Skeletal muscle cell (primary cell): ENCODE measurements around the gene TINCR.
"Not testable (repeated sequence)": the region's sequence is repeated elsewhere in the genome, so short reads cannot be mapped to it uniquely, and the experiment has no call there.

Experiments used
- DNase-seq: peaks from one replicate; pipeline ENCODE4 v3.0.0-alpha.2; 2010; ENCODE audit warnings: low read depth
- H3K4me3 ChIP-seq: 2 replicates; pipeline ENCODE4 v1.5.1; 2011; ENCODE audit warnings: low read depth, mild to moderate bottlenecking, control low read depth, low read length, moderate library complexity

TINCR gene

GRCh38 chr19:5567360-5567969 lies at the start of gene TINCR:
Gene TINCR, minus strand, starts transcription at chr19:5567953.
- H3K4me3 ChIP-seq = peak within 1 kb of the TSS; percentile 18
- no peak for DNase-seq

DNA sequence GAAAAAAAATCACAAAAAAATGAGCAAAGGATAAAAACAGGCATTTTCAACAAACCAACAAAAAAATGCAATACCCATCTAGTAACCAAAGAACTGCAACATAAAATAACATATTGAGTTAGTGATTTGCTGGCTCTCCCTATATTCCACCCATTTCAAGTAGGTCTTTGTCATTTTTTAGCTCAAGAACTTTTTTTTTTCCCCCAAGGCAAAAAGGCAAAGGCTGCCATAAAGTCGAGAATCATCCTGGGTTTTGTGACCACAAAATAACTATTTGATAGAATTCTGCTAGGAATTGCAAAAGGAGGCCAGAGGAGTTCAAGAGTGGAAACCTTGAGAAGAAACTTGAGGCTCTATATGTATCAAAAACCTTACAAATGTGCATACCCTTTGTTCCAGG lies 49.3 kb upstream of the TINCR start:
- H3K4me3 ChIP-seq = no peak overlapping the region
- no peak for DNase-seq

DNA sequence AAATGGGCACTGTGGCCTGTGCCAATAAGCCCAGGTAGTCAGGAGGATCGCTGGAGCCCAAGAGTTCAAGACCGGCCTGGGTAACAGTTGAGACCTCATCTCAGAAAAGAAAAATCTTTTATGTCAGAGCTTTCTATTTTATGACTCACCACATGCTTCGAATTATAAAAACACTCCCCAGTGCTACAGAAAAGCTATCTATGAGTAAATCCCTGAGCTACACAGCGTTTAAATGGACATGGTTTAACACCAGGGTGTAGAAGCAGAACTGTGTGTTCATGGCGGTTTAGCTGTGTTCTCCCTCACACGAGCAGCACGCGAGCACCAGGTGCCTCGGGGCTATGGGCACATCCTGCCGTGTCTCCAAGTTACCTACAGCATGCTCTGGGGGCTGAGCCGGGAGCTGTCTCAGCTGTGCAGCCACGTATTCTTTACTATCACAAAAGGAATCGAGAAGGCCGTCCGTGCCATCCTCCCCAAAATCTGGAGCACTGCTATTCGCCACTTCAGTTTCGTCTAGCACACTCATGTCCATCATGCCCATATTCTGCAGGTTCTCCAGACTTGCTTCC lies 48.1 kb upstream of the TINCR start:
- DNase-seq = no peak
- H3K4me3 ChIP-seq = no peak overlapping the region

DNA sequence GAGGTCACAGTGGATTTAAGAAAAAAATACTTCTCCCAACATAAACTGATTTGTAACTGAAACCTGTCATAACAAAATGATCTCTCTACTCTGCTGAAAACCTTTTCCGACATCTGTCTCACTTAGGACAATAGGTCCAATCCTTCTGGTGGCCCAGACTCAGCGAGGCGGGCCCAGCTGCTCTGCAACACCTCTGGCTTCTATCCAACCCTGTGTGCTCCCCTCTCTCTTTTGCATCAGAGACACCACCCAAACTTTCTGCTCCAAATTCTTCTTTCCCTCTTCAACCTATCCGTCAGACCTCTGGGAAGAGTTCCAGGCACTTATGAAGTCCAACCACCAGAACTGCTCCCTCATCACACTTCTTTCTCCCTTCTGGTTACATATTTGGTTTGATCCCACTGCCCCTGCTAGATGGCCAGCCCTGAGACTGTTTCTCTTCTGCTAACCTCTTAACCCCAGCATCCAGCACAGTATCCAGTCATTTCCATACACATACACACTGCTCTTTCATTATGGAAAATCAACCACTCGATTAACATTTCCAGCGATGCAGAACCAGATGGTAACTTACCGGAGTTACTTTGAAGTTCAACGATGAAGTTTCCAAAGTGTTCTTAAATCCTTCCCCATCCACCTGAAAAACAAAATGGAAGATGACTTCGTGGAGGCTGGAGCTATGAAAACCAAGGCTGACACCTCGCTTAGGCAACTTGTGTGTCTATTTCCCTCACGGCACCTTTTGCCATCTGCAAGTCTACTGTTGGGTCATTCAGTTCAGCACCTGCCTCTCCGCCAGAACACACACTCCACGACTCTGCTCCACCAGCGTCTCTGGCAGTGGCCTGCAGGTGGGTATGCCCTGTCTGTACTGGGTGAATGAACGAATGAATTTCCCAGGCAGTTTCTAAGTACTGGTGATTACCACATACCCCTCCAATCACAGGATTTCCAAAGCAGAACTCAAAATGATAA lies 45.4 kb upstream of the TINCR start:
- no peak overlapping the region for H3K4me3 ChIP-seq
- no peak for DNase-seq

GRCh38 chr19:5609881-5610448 lies 42.2 kb upstream of the TINCR start:
- no peak overlapping the region for H3K4me3 ChIP-seq
- DNase-seq = no peak

DNA sequence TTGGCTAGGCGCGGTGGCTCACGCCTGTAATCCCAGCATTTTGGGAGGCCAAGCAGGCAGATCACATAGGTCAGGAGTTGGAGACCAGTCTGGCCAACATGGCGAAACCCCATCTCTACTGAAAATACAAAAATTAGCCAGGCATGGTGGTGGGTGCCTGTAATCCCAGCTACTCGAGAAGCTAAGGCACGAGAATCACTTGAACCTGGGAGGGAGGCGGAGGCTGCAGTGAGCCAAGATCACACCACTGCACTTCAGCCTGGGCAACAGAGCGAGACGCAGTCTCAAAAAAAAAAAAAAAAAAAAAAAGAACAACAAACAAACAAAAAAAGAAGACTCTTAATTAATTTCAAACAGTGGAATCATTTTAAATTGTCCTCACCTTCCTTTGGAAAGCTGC lies 41.0 kb upstream of the TINCR start:
- DNase-seq, H3K4me3 ChIP-seq: not testable (repeated sequence)

GRCh38 chr19:5608291-5608690 lies 40.5 kb upstream of the TINCR start:
- no peak for DNase-seq
- H3K4me3 ChIP-seq = no peak overlapping the region

DNA sequence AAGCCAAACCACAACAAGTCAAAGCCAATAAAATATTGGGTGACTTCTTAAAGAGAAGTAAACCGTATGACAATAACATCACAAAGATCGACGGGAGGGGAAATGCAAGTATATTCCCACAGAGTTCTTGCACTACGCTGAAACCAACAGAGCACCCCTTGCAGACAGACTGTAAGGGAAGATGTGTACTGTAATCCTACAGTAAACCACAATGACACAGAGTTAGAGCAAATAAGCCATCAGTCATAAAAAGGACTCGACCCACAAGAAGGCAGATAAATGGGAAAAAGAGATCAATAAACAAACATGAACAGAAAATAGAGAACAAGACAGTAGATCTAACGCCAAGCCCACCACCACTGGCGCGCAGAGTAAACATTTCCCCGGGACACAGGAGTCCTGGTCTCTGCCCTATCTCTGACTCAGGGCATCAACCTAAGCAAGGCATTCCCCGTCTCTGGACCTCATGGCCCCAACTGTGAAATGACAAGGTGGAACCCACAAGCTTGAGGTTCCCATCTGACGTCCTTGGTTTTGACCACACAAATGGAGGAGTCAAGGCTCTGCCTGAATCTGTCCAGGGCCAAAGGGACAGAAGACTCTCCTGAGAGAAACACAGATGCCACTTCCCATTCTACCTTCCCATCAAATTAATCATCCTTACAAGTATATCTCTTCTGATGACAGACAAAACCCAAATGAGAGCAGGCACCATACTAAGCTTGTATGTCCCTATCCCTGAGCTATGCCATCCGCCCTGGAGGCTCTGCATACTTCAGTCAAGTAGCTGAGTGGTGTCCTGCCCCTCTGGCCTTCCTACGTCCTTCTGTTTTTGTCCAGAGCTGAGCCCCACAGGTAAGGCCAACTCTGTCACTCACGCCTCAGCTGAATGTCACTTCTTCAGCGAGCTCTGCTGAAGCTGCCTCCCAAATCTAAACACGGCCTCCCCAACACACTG lies 39.8 kb upstream of the TINCR start:
- H3K4me3 ChIP-seq = no peak overlapping the region
- no peak for DNase-seq

- no peak for DNase-seq
- no peak overlapping the region for H3K4me3 ChIP-seq
Measured at GRCh38 chr19:5605362-5605761, 37.6 kb upstream of the TINCR start.

GRCh38 chr19:5603626-5604025 lies 35.9 kb upstream of the TINCR start:
- DNase-seq = no peak
- H3K4me3 ChIP-seq = no peak overlapping the region

GRCh38 chr19:5600797-5601196 lies 33.0 kb upstream of the TINCR start:
- no peak overlapping the region for H3K4me3 ChIP-seq
- DNase-seq = no peak

DNA sequence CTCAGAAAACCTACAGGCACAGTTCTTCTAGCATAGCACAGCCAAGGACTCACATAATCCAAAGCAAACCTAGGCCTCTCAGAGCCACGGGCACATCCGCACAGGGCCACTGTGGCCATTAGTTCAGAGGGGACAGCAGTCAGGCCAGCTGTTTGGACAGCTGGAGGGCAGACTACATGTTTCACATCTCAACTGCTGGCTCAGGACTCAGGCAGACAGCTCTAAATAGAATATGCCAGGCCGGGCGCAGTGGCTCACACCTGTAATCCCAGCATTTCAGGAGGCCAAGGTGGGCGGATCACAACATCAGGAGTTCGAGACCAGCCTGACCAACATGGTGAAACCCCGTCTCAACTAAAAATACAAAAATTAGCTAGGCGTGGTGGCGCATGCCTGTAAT lies 28.0 kb upstream of the TINCR start:
- no peak overlapping the region for H3K4me3 ChIP-seq
- DNase-seq = no peak

DNA sequence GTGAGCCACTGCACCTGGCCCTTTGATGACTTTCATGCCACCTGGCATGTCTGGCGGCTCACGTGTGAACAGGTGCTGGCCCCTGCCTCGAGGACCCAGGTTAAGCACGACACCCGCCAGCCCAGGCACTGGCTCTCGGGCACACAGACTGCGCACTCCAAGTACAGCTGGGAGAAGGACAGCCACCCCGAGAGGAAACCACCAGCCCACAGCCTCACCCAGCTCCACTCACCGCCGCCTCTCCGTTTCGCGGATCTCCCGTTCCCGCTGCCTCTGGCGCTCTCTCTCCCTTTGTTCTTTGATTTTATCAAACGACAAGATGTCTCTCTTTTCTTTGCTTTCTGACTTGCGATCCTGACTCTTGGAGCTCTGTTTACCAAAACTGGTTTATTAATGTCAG lies 27.4 kb upstream of the TINCR start:
- DNase-seq = no peak
- H3K4me3 ChIP-seq = no peak overlapping the region

GRCh38 chr19:5594521-5594950 lies 26.8 kb upstream of the TINCR start:
- DNase-seq = no peak
- H3K4me3 ChIP-seq = no peak overlapping the region

DNA sequence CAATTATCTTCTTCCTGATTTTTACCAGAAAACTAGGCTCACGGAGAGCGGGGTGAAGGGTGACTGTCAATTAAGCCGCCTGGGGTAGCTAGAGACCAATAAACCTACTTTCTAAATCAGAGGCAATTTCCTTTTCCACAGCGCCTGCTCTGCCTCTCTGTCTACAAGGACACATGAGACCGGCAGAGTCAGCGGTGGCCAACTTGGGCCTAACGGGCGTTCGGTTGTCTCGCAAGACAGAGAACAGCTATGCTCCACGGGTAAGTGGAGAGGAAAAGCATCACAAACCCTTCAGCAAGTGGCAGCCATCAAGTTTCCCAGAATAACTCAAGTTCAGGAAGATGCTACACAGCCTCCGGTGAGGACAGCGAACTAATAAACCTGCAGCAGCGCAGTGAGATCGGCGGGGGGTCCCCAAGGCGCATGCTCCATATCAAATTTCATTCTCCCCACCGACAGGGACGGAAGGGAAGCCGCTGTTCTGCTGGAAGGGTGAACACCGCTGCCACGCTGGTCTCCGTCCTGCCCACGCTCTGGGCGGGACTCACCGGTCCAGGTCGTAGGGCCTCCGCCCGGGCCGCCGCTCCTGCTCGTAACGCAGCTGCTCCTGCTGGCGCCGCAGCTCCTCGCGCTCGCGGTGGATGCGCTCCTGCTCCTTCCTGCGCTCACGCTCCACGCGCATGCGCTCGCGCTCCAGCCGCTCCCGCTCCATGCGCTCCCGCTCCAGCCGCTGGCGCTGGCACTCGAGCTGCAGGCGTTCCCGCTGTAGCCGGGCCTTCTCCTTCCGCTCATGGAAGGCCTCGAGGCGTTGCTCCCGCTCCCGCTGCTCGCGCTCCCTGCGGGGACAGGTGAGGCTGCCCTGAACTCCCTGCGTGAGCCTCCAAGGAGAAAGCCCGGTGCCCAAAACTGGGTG lies 25.8 kb upstream of the TINCR start:
- no peak for DNase-seq
- no peak overlapping the region for H3K4me3 ChIP-seq

GRCh38 chr19:5592531-5593342 lies 25.0 kb upstream of the TINCR start:
- H3K4me3 ChIP-seq = no peak overlapping the region
- DNase-seq = no peak

GRCh38 chr19:5591476-5591875 lies 23.7 kb upstream of the TINCR start:
- no peak overlapping the region for H3K4me3 ChIP-seq
- DNase-seq = no peak

GRCh38 chr19:5590865-5591154 lies 23.1 kb upstream of the TINCR start:
- no peak for DNase-seq
- H3K4me3 ChIP-seq = no peak overlapping the region
